ENCODE data around the gene DUSP22. TPM values are rescaled to one million over a fixed set of nuclear protein-coding genes. Genes with fewer than 3 reads are reported as not detected.

Gene DUSP22
- polyA plus RNA-seq, 1 of the 3 experiments (the other 2 are of a cell fraction): 6.8 TPM

DNA sequence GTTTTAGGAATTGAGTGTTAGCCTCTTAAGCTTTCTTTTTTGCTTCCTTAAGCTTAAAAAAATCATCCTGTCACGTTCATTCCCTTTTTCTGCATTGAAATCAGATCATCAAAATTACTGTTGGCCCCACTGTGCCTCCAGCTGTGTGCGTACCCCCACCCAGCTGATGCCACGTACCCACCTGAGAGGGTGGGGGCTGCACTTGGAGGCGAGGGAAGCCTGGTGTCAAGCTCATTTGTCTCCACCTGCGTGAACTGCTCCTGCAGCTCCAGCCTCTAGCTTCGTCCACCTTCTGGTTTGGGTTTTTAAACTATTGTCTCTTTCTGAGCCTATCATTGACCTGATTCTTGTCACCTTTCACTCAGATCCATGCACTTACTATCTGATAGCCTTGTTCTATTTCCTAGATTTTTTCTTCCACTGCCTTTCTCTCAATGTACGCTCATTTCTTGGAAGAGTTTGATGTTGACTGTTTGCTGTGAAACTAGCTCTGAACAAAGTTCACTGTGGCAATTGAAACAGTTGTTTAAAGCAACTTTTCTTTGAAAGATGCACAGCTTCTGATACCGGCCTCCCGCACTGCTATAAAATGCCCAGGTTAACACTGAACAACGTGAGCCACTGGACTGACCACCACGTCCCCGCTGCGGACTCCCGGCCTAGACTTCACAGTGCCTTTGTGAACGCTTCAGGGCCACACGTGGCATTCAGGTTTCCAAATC is 69.3 kb downstream of the DUSP22 start:
- Histone ChIP-seq H2AFZ (ENCODE audit: low read depth) (no peak overlapping the region), H3K27ac (ENCODE audit: low read depth in 2 of 2, low read length in 1 of 2) (no peak overlapping the region), H3K4me3 (ENCODE audit: low read depth in 2 of 2, low read length in 1 of 2) (no peak overlapping the region), H3K9me2 (no peaks in the 10 kb centered on the region), H3K27me3 (ENCODE audit: insufficient read depth) (peaks cover 81% of the 10 kb centered on the region), H3K9me3 (no peaks in the 10 kb centered on the region), H3K79me2 (ENCODE audit: insufficient read depth) (no peaks in the 10 kb centered on the region), H3K4me2 (no peak overlapping the region), H3K36me3 (replicated peaks in 1 of 2; ENCODE audit: control insufficient read depth in 1 of 2, insufficient read depth in 2 of 2, low read length in 1 of 2) (no peaks in the 10 kb centered on the region), H3K4me1 (ENCODE audit: control insufficient read depth in 1 of 2, insufficient read depth in 2 of 2, low read depth in 1 of 2, low read length in 1 of 2) (no peaks in the 10 kb centered on the region), H3F3A (replicated peaks; ENCODE audit: insufficient read depth) (no peaks in the 10 kb centered on the region), H4K20me1 (ENCODE audit: insufficient read depth) (no peaks in the 10 kb centered on the region), H3K9ac (no peak overlapping the region)
- WGBS (ENCODE audit: low lambda C conversion rate): 38% methylated on average over 16 of the region's 16 CpGs
- DNase-seq: no peak
- ChIA-PET CTCF (interaction anchor here (3.6 kb wide), 1 partner anchor 10 kb away, joined by 20 read pairs; no protein-coding TSS in a partner anchor), POLR2A (no interaction called here)
- TF ChIP-seq CHD2 (IDR thresholded peaks at IDR 0.05; ENCODE audit: low read length, partially characterized antibody) (no peak), EZH2phosphoT487 (IDR thresholded peaks at IDR 0.05; ENCODE audit: borderline replicate concordance, low read depth) (no peak), SMC3 (IDR thresholded peaks at IDR 0.05; ENCODE audit: low read depth, low read length) (no peak), FOXJ3 (CRISPR knock-in tag; IDR thresholded peaks at IDR 0.05) (no peak), RFX5 (IDR thresholded peaks at IDR 0.05; ENCODE audit: low read length) (no peak), MEF2A (IDR thresholded peaks at IDR 0.05; ENCODE audit: borderline replicate concordance, low read depth) (no peak), JUND (IDR thresholded peaks at IDR 0.05) (no peak), MXI1 (IDR thresholded peaks at IDR 0.05; ENCODE audit: low read depth, low read length) (no peak), YY1 (IDR thresholded peaks at IDR 0.05; ENCODE audit: low read depth) (no peak), FOSL2 (IDR thresholded peaks at IDR 0.05; ENCODE audit: borderline replicate concordance, low read depth) (no peak), TCF12 (IDR thresholded peaks at IDR 0.05) (no peak), POLR2AphosphoS5 (IDR thresholded peaks at IDR 0.05; ENCODE audit: low read depth, low read length) (no peak)
- TF ChIP-seq, protein P1, sequence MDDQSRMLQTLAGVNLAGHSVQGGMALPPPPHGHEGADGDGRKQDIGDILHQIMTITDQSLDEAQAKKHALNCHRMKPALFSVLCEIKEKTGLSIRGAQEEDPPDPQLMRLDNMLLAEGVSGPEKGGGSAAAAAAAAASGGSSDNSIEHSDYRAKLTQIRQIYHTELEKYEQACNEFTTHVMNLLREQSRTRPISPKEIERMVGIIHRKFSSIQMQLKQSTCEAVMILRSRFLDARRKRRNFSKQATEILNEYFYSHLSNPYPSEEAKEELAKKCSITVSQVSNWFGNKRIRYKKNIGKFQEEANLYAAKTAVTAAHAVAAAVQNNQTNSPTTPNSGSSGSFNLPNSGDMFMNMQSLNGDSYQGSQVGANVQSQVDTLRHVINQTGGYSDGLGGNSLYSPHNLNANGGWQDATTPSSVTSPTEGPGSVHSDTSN (IDR thresholded peaks at IDR 0.05): no peak
- TF ChIP-seq, protein P2, sequence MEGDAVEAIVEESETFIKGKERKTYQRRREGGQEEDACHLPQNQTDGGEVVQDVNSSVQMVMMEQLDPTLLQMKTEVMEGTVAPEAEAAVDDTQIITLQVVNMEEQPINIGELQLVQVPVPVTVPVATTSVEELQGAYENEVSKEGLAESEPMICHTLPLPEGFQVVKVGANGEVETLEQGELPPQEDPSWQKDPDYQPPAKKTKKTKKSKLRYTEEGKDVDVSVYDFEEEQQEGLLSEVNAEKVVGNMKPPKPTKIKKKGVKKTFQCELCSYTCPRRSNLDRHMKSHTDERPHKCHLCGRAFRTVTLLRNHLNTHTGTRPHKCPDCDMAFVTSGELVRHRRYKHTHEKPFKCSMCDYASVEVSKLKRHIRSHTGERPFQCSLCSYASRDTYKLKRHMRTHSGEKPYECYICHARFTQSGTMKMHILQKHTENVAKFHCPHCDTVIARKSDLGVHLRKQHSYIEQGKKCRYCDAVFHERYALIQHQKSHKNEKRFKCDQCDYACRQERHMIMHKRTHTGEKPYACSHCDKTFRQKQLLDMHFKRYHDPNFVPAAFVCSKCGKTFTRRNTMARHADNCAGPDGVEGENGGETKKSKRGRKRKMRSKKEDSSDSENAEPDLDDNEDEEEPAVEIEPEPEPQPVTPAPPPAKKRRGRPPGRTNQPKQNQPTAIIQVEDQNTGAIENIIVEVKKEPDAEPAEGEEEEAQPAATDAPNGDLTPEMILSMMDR (IDR thresholded peaks at IDR 0.05): no peak
- TF ChIP-seq, protein P3, sequence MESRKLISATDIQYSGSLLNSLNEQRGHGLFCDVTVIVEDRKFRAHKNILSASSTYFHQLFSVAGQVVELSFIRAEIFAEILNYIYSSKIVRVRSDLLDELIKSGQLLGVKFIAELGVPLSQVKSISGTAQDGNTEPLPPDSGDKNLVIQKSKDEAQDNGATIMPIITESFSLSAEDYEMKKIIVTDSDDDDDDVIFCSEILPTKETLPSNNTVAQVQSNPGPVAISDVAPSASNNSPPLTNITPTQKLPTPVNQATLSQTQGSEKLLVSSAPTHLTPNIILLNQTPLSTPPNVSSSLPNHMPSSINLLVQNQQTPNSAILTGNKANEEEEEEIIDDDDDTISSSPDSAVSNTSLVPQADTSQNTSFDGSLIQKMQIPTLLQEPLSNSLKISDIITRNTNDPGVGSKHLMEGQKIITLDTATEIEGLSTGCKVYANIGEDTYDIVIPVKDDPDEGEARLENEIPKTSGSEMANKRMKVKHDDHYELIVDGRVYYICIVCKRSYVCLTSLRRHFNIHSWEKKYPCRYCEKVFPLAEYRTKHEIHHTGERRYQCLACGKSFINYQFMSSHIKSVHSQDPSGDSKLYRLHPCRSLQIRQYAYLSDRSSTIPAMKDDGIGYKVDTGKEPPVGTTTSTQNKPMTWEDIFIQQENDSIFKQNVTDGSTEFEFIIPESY (IDR thresholded peaks at IDR 0.05; ENCODE audit: borderline replicate concordance, low read depth): no peak
- TF ChIP-seq, protein P4, sequence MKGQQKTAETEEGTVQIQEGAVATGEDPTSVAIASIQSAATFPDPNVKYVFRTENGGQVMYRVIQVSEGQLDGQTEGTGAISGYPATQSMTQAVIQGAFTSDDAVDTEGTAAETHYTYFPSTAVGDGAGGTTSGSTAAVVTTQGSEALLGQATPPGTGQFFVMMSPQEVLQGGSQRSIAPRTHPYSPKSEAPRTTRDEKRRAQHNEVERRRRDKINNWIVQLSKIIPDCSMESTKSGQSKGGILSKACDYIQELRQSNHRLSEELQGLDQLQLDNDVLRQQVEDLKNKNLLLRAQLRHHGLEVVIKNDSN (IDR thresholded peaks at IDR 0.05; ENCODE audit: borderline replicate concordance, low read depth): no peak
- TF ChIP-seq, protein P5, sequence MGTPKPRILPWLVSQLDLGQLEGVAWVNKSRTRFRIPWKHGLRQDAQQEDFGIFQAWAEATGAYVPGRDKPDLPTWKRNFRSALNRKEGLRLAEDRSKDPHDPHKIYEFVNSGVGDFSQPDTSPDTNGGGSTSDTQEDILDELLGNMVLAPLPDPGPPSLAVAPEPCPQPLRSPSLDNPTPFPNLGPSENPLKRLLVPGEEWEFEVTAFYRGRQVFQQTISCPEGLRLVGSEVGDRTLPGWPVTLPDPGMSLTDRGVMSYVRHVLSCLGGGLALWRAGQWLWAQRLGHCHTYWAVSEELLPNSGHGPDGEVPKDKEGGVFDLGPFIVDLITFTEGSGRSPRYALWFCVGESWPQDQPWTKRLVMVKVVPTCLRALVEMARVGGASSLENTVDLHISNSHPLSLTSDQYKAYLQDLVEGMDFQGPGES (IDR thresholded peaks at IDR 0.05; ENCODE audit: low read depth, low read length): no peak
